HepG2 (cell line): Measurements from ENCODE around the gene CLTCL1. TPM values are rescaled to one million over a fixed set of nuclear protein-coding genes. Genes with fewer than 3 reads are reported as not detected.

Experiments
- ARNT2 ChIP-seq: sonication (generic); formaldehyde crosslinking; IDR thresholded peaks from 2 replicates; pipeline ENCODE4 v1.8.0; 2022; ENCODE audit warnings: mild to moderate bottlenecking, low read depth, missing genetic modification reagents, moderate library complexity
- BRD4 ChIP-seq: sonication (generic); formaldehyde crosslinking; IDR thresholded peaks from 2 replicates; pipeline ENCODE4 v1.4.0; 2020; ENCODE audit warnings: missing genetic modification reagents
- CHCHD3 ChIP-seq: sonication (generic); formaldehyde crosslinking; IDR thresholded peaks from 2 replicates; pipeline ENCODE4 v1.8.0; 2022; ENCODE audit warnings: mild to moderate bottlenecking, missing genetic modification reagents, moderate library complexity
- RNF2 ChIP-seq: fragments of 450-650 bp; conservative IDR thresholded peaks from 2 replicates; pipeline ENCODE4 v1.6.1; 2016; ENCODE audit warnings: low read depth
- SCMH1 ChIP-seq: sonication (generic); formaldehyde crosslinking; IDR thresholded peaks from 2 replicates; pipeline ENCODE4 v1.9.0; 2021; ENCODE audit warnings: missing genetic modification reagents, mild to moderate bottlenecking, borderline replicate concordance
- SNRNP70 ChIP-seq: fragments of 200-400 bp; formaldehyde crosslinking; IDR thresholded peaks from 2 replicates; pipeline ENCODE4 v1.6.1; 2017; ENCODE audit warnings: mild to moderate bottlenecking, low read depth, low read length, moderate library complexity
- ZNF101 ChIP-seq: sonication (generic); formaldehyde crosslinking; IDR thresholded peaks from 2 replicates; pipeline ENCODE4 v1.4.0; 2020; ENCODE audit warnings: mild to moderate bottlenecking, low read depth, missing genetic modification reagents, borderline replicate concordance
- ZNF431 ChIP-seq: sonication (generic); formaldehyde crosslinking; IDR thresholded peaks from 2 replicates; pipeline ENCODE4 v1.9.0; 2022; ENCODE audit warnings: missing genetic modification reagents, low read depth, mild to moderate bottlenecking, borderline replicate concordance
- ZNF446 ChIP-seq: sonication (generic); formaldehyde crosslinking; IDR thresholded peaks from 2 replicates; pipeline ENCODE4 v1.5.0; 2020; ENCODE audit warnings: mild to moderate bottlenecking, missing genetic modification reagents
- polyA plus RNA-seq, 8 experiments: library from polyadenylated mRNA; depleted of rRNA in 3 of 8; stranded (reverse) in 7 of 8; unstranded in 1 of 8; fragments of >200 nt; fragmentation: Illumina TruSeq in 4 of 8; extraction: Trizol in 4 of 8; gene quantifications; 2 replicates each; pipeline versions ENCODE4 v1.2.1 to v1.2.3, GENCODE V29; 2011 to 2016; ENCODE audit warnings: low read depth in 4 of 8, missing spikeins in 1 of 8, mixed read lengths in 1 of 8; ENCODE audit not compliant: insufficient read depth in 1 of 8
- total RNA-seq, 5 experiments: library from RNA; depleted of rRNA; stranded (reverse); fragments of >200 nt; fragmentation: Illumina TruSeq; extraction: Trizol; gene quantifications; 2 replicates each; pipeline ENCODE4 v1.2.3, GENCODE V29; 2016; ENCODE audit warnings: low read depth in 1 of 5
- TF ChIP-seq, protein P1 (sequence below), 2 experiments: sonication (generic) in 1 of 2; formaldehyde crosslinking in 1 of 2; IDR thresholded peaks; 2 replicates each; pipeline versions ENCODE4 v1.5.1 to v1.6.1; 2011 to 2020; ENCODE audit warnings: borderline replicate concordance in 1 of 2, low read depth in 1 of 2, low read length in 1 of 2, mild to moderate bottlenecking in 1 of 2, missing genetic modification reagents in 1 of 2, moderate library complexity in 1 of 2
- TF ChIP-seq, protein P2 (sequence below): sonication (generic); formaldehyde crosslinking; IDR thresholded peaks from 2 replicates; pipeline ENCODE4 v1.5.0; 2020; ENCODE audit warnings: mild to moderate bottlenecking, missing genetic modification reagents
- TF ChIP-seq, protein P3 (sequence below): sonication (generic); formaldehyde crosslinking; IDR thresholded peaks from 2 replicates; pipeline ENCODE4 v1.5.1; 2020; ENCODE audit warnings: missing genetic modification reagents, mild to moderate bottlenecking, borderline replicate concordance
- TF ChIP-seq, protein P4 (sequence below): sonication (generic); formaldehyde crosslinking; conservative IDR thresholded peaks from 2 replicates; pipeline ENCODE4 v1.4.0; 2020; ENCODE audit warnings: missing genetic modification reagents
- TF ChIP-seq, protein P5 (sequence below): sonication (generic); formaldehyde crosslinking; IDR thresholded peaks from 2 replicates; pipeline ENCODE4 v1.5.0; 2020; ENCODE audit warnings: missing genetic modification reagents
- TF ChIP-seq, protein P6 (sequence below): sonication (generic); formaldehyde crosslinking; IDR thresholded peaks from 2 replicates; pipeline ENCODE4 v1.8.0; 2022; ENCODE audit warnings: missing genetic modification reagents, mild to moderate bottlenecking, moderate library complexity, borderline replicate concordance

Gene CLTCL1
- total and polyA plus RNA-seq, 2 of the 13 experiments (the other 11 are each of a cell fraction or from before 2014, with no cell fraction given): 8.1 to 10.9 TPM

DNA sequence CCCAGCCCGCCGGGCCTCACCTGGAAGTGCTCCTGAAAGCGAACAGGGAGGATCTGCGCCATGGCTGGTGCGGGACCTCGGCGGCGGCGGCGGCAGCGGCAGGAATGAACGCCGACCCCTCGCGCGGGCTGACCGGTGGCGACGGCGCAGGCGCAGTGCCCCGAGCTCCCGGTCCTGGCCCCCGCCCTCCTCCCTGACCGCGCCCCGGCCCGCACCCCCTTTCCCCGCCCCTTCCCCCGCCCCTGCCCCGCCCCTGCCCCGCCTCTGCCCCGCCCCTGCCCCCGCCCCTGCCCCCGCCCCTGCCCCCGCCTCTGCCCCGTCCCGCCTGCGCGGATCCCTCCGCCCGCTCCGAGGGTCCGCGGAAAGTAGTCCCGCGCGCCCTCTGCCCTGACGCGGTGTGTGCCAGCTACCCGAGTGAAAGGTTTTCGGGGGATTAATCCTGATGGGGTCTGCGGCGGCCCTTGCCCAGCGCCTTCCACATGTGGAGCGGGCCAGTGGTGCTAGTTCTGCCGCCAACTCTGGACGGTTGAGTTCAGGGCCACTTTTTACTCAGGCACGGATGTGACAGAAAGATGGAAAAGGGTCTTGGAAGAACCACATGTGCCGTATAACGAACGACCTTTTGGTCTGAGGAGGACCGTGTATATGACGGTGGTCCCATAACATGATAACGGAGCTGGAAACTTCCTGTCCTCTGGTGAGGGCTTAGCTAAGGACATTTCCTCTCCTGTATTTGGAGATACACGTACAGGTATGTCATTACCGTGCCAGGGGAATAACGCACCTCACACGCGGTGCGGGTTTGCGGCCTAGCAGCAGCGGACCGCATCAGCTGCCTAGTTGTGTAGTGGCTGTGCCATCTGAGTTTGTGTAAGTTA, at the start of gene CLTCL1 (continued):
- TF ChIP-seq, protein P1, sequence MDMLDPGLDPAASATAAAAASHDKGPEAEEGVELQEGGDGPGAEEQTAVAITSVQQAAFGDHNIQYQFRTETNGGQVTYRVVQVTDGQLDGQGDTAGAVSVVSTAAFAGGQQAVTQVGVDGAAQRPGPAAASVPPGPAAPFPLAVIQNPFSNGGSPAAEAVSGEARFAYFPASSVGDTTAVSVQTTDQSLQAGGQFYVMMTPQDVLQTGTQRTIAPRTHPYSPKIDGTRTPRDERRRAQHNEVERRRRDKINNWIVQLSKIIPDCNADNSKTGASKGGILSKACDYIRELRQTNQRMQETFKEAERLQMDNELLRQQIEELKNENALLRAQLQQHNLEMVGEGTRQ (IDR thresholded peaks at IDR 0.05; ENCODE audit: low read depth, low read length): no peak
- TF ChIP-seq, protein P1 (CRISPR knock-in tag; IDR thresholded peaks at IDR 0.05; ENCODE audit: borderline replicate concordance): no peak
- TF ChIP-seq CHCHD3 (CRISPR knock-in tag) (no peak), ZNF446 (no peak), RNF2 (0 out of 2 replicates have a peak, but pooled peaks have one; percentile 32), BRD4 (CRISPR knock-in tag) (peak; percentile 83), SCMH1 (CRISPR knock-in tag) (no peak), ARNT2 (CRISPR knock-in tag) (peak; percentile 87), ZNF101 (no peak), SNRNP70 (no peak), ZNF431 (0 out of 2 replicates have a peak, but pooled peaks have one; percentile 18)
- TF ChIP-seq, protein P2, sequence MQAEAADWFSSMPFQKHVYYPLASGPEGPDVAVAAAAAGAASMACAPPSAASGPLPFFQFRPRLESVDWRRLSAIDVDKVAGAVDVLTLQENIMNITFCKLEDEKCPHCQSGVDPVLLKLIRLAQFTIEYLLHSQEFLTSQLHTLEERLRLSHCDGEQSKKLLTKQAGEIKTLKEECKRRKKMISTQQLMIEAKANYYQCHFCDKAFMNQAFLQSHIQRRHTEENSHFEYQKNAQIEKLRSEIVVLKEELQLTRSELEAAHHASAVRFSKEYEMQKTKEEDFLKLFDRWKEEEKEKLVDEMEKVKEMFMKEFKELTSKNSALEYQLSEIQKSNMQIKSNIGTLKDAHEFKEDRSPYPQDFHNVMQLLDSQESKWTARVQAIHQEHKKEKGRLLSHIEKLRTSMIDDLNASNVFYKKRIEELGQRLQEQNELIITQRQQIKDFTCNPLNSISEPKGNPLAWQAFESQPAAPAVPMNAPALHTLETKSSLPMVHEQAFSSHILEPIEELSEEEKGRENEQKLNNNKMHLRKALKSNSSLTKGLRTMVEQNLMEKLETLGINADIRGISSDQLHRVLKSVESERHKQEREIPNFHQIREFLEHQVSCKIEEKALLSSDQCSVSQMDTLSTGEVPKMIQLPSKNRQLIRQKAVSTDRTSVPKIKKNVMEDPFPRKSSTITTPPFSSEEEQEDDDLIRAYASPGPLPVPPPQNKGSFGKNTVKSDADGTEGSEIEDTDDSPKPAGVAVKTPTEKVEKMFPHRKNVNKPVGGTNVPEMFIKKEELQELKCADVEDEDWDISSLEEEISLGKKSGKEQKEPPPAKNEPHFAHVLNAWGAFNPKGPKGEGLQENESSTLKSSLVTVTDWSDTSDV: no peak
- TF ChIP-seq, protein P3, sequence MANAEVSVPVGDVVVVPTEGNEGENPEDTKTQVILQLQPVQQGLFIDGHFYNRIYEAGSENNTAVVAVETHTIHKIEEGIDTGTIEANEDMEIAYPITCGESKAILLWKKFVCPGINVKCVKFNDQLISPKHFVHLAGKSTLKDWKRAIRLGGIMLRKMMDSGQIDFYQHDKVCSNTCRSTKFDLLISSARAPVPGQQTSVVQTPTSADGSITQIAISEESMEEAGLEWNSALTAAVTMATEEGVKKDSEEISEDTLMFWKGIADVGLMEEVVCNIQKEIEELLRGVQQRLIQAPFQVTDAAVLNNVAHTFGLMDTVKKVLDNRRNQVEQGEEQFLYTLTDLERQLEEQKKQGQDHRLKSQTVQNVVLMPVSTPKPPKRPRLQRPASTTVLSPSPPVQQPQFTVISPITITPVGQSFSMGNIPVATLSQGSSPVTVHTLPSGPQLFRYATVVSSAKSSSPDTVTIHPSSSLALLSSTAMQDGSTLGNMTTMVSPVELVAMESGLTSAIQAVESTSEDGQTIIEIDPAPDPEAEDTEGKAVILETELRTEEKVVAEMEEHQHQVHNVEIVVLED (CRISPR knock-in tag): peak; percentile 31; the same call in 1 of the 2 replicates
- TF ChIP-seq, protein P4, sequence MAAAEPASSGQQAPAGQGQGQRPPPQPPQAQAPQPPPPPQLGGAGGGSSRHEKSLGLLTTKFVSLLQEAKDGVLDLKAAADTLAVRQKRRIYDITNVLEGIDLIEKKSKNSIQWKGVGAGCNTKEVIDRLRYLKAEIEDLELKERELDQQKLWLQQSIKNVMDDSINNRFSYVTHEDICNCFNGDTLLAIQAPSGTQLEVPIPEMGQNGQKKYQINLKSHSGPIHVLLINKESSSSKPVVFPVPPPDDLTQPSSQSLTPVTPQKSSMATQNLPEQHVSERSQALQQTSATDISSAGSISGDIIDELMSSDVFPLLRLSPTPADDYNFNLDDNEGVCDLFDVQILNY (CRISPR knock-in tag): no peak
- TF ChIP-seq, protein P5, sequence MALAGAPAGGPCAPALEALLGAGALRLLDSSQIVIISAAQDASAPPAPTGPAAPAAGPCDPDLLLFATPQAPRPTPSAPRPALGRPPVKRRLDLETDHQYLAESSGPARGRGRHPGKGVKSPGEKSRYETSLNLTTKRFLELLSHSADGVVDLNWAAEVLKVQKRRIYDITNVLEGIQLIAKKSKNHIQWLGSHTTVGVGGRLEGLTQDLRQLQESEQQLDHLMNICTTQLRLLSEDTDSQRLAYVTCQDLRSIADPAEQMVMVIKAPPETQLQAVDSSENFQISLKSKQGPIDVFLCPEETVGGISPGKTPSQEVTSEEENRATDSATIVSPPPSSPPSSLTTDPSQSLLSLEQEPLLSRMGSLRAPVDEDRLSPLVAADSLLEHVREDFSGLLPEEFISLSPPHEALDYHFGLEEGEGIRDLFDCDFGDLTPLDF (CRISPR knock-in tag): peak; percentile 51; the same call in 1 of the 2 replicates
- TF ChIP-seq, protein P6, sequence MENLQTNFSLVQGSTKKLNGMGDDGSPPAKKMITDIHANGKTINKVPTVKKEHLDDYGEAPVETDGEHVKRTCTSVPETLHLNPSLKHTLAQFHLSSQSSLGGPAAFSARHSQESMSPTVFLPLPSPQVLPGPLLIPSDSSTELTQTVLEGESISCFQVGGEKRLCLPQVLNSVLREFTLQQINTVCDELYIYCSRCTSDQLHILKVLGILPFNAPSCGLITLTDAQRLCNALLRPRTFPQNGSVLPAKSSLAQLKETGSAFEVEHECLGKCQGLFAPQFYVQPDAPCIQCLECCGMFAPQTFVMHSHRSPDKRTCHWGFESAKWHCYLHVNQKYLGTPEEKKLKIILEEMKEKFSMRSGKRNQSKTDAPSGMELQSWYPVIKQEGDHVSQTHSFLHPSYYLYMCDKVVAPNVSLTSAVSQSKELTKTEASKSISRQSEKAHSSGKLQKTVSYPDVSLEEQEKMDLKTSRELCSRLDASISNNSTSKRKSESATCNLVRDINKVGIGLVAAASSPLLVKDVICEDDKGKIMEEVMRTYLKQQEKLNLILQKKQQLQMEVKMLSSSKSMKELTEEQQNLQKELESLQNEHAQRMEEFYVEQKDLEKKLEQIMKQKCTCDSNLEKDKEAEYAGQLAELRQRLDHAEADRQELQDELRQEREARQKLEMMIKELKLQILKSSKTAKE (CRISPR knock-in tag): no peak
